Urinary bladder (tissue), 4 donors: ENCODE data around the gene PNRC1. TPM values are rescaled to one million over a fixed set of nuclear protein-coding genes. Genes with fewer than 3 reads are reported as not detected.
"Not testable (repeated sequence)": the region's sequence is repeated elsewhere in the genome, so short reads cannot be mapped to it uniquely, and the experiment has no call there.

Source experiments
- DNase-seq: peaks from one replicate; pipeline ENCODE4 v3.0.0-alpha.2; 2015; ENCODE audit errors: extremely low spot score
- H3K27ac ChIP-seq: one replicate; pipeline ENCODE4 v1.5.1; 2013; ENCODE audit warnings: low read depth, mild to moderate bottlenecking, moderate library complexity
- H3K36me3 ChIP-seq: one replicate; pipeline ENCODE4 v1.6.1; 2013; ENCODE audit warnings: mild to moderate bottlenecking, moderate library complexity; ENCODE audit not compliant: insufficient read depth
- H3K4me1 ChIP-seq: one replicate; pipeline ENCODE4 v1.6.1; 2013; ENCODE audit warnings: mild to moderate bottlenecking, moderate library complexity; ENCODE audit not compliant: insufficient read depth
- H3K4me3 ChIP-seq: one replicate; pipeline ENCODE4 v1.5.1; 2013; ENCODE audit warnings: low read depth, low read length
- WGBS: extraction: QIAGEN DNeasy Blood & Tissue Kit; methylation state at CpG from one replicate; pipeline ENCODE4 v1.1.7; 2013; 5-methylcytosine and 5-hydroxymethylcytosine counted together
- polyA plus RNA-seq: library from polyadenylated mRNA; stranded (reverse); fragments of 200-250 nt; gene quantifications from one replicate; pipeline ENCODE4 v1.2.3, GENCODE V29; 2013
- total RNA-seq: library from RNA; depleted of rRNA; stranded (reverse); fragments of >200 nt; gene quantifications from one replicate; pipeline ENCODE4 v1.2.3, GENCODE V29; 2014
- donor health status: healthy with polysubstance abuse.
- donor health status: healthy.

PNRC1 gene
- total RNA-seq (224 TPM), polyA plus RNA-seq (147 TPM)

DNA sequence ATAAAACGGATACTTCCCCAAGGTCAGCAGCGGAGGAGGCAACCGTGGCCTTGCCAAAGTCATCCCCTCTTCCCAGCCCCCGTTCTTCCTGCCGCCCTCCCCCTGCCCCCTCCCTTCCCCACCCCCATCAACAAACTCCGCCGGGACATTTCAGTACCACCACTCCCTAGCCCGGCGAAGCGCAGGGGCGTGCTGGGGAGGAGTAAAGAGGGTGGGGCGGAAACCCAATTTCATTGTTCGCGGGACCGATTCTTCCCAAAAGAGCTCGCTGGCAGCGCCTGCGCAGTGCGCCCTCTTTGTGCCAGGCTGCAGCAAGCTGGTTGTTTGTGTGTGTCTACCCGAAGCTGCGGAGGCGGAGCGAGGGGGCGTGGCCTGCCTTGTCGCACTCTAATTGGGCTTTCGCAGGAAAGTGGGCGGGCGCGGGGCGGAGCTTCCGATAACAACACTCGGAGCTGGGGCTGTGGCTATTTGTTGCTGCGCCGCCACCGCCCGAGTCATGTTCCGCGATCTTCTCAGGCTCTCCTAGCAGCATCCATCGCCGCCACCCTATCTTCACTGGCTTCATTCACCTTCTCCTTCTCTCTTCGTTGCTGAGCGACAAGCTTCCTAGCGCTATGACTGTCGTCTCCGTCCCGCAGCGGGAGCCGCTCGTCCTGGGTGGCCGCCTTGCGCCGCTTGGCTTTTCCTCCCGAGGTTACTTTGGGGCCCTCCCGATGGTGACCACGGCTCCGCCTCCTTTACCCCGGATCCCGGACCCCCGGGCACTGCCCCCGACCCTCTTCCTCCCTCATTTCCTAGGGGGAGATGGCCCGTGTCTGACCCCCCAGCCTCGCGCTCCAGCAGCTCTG is at the start of gene PNRC1:
Gene PNRC1, plus strand, starts transcription at position 471 of the 848 bp plus-strand sequence. Its CDS starts 144 bp downstream, at position 615.
- peak; percentile 98 for DNase-seq
- H3K27ac ChIP-seq = peak within 1 kb of the TSS; percentile 100
- no peaks in the 10 kb centered on the region for H3K36me3 ChIP-seq
- peak within 1 kb of the TSS; percentile 100 for H3K4me3 ChIP-seq
- under 1% methylated on average over 63 of the region's 63 CpGs for WGBS
- peaks cover 2% of the 10 kb centered on the region for H3K4me1 ChIP-seq

DNA sequence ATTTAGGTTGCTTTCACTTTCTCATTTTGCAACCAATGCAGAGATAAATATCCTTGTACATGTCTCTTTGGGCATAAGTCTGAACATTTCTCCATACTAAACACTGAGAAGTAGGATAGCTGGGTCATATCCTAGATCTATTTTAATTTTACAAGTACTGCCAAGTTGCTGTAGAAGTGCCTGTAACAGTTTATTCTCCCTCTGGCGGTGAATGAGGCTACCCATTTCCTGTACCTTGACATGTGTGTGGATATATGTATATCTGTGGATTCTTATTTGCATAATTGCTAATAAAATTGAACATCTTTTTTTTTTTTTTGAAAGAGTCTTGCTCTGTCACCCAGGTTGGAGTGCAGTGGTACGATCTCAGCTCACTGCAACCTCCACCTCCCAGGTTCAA is 48.0 kb upstream of the PNRC1 start:
- 64% methylated on average over 2 of the region's 2 CpGs for WGBS
- H3K4me3 ChIP-seq = no peak overlapping the region
- H3K36me3 ChIP-seq = no peaks in the 10 kb centered on the region
- no peak for DNase-seq
- H3K27ac ChIP-seq = no peak overlapping the region
- no peaks in the 10 kb centered on the region for H3K4me1 ChIP-seq

DNA sequence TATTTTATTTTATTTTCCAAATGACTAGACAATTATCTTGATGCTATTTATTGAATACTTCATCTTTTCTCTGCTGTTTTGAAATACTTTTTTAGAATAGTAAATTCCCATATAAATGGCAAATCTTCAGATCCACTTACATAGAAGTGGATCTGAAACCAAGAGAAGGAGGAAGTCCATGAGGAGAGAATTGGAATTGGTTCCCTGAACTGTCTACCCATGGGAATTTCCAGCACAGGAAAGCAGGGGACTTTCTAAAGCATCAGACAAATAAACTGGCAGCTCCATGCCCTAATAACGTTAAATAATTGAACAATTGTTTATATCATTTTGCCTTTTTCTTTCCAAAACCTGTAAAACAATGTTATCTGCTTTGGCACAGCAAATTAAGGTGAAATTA is 47.1 kb upstream of the PNRC1 start:
- no peak for DNase-seq
- Histone ChIP-seq H3K27ac (no peak overlapping the region), H3K4me1 (no peaks in the 10 kb centered on the region), H3K36me3 (no peaks in the 10 kb centered on the region), H3K4me3 (no peak overlapping the region)
- WGBS = 61% methylated on average over 1 of the region's 1 CpG

DNA sequence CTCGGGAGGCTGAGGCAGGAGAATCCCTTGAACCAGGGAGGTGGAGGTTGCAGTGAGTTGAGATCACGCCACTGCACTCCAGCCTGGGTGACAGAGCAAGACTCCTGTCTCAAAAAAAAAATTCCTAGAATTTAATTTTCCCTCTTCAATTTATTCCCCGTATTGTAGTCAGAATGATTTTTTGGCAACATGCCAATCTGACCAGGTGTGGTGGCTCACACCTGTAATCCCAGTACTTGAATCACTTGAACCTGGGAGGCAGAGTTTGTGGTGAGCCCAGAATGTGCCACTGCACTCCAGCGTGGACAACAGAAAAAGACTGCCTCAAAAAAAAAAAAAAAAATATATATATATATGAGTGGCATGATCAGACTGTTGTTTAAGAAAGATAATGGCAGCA is 46.4 kb upstream of the PNRC1 start:
- WGBS = 82% methylated on average over 4 of the region's 4 CpGs
- not testable (repeated sequence) for H3K4me3 ChIP-seq, DNase-seq, H3K27ac ChIP-seq, H3K4me1 ChIP-seq, H3K36me3 ChIP-seq

DNA sequence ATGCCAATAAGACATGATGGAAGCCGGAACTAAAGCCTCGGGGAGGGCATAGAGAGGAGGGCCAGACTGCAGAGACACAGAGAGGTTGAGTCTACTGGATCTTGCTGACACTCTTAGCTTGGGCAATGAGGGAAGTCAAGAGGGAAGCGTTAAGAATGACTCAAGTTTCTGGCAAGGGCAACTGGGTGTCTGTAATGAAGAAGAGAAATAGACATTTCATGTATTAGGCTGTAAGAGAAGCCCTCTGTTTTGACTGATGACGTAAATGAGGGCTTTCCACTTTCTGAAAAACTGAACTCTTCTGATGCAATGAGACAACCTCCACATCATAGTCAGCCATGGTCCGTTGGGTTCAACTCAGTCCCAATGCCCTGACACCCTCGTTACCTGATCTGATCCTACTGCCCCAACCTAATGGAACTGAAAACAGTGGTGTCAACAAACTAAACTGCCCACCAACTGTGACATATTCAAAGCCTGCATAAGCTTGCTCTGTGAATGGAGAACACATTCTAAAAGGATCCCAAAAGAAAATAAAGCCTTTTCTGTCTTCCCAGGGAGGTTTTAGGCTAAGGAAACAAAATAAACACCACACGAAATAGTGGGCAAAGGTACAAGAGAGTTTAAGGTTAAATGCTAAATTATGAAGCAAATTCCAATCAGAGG is 45.8 kb upstream of the PNRC1 start:
- DNase-seq = no peak
- no peak overlapping the region for H3K4me3 ChIP-seq
- 64% methylated on average over 7 of the region's 7 CpGs for WGBS
- peak overlapping the region; percentile 46 for H3K27ac ChIP-seq
- H3K4me1 ChIP-seq = no peaks in the 10 kb centered on the region
- H3K36me3 ChIP-seq = no peaks in the 10 kb centered on the region

DNA sequence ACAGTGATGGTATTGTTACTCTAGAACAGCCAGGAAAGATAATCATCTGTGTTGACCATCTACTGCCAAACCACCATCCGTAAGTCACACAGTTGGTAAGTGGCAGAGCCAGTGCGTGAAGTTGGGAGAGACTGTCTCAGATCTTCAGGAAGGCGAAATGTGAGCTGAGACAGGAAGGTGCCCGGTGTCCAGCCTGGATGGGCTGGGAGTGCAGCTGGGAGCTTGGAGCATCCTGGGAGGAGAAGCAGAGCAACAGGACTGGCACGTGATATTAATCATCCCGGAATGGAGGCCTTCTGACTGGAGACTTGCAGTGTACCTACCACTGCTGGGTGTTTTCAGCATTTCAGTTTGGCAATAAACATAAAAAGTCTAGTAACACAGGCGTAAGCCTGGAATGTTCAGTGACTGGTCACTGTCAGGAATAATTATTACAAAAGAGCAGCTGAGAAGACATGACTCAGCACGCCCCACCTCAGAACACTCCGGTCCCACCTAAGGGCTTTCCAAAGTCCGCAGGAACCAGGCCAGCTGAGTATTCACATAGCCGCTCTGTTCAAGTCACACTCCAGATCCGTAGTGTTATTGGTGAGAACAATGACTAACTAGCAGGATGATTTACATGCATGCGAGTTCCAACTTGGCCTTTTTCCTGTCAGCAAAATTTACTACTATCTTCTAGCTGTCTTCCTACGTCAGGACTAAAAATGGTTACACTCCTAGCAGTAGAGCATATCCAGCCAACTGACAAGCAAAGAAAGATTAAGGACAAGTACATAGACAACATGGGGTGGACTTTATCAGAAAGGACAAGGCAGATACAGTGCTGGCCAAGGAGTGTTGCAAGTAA is 45.1 kb upstream of the PNRC1 start:
- H3K4me1 ChIP-seq = no peaks in the 10 kb centered on the region
- no peak overlapping the region for H3K4me3 ChIP-seq
- H3K36me3 ChIP-seq = no peaks in the 10 kb centered on the region
- DNase-seq = peak; percentile 90
- peak overlapping the region; percentile 46 for H3K27ac ChIP-seq
- 14% methylated on average over 14 of the region's 14 CpGs for WGBS

DNA sequence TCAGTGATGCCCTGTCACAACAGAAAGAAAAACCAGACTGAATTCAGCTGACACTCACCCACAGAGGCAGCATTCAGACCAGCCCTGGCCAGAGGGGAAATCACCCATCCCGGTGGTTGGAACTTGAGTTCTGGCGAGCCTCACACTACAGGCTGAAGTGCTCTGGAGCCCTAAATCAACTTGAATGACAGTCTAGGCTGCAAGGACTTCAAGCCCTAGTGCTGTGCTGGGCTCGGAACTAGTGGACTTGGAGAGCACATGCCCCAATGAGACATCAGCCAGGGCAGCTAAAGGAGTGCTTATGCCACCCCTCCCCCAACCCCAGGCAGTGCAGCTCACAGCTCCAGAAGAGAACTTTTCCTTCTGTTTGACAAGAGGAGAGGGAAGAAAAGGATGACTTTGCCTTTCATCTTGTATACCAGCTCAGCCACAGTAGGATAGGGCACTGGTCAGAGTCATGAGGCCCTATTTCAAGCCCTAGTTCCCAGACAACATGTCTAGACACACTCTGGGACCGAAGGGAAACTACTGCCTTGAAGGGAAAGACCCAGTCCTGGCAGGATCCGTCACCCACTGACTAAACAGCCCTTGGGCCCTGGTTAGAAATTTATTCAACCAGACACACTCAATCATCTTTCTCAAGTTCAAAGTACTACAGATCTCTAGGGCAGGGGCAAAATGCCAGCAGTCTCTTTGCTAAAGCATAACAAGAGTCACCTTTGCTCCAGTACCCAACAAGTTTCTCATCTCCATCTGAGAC is 43.2 kb upstream of the PNRC1 start:
- DNase-seq = no peak
- WGBS = 77% methylated on average over 5 of the region's 5 CpGs
- Histone ChIP-seq H3K4me3 (no peak overlapping the region), H3K27ac (no peak overlapping the region), H3K36me3 (no peaks in the 10 kb centered on the region), H3K4me1 (no peaks in the 10 kb centered on the region)

DNA sequence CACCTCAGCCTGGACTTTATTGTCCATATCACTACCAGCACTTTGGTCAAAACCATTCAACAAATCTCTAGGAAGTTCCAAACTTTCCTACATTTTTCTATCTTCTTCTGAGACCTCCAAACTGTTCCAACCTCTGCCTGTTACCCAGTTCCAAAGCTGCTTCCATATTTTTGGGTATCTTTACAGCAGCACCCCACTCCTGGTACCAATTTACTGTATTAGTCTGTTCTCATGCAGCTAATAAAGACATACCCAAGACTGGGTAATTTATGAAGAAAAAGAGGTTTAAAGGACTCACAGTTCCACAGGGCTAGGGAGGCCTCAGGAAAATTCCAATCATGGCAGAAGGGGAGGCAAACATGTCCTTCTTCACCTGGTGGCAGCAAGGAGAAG is 42.7 kb upstream of the PNRC1 start:
- H3K4me1 ChIP-seq, DNase-seq, H3K4me3 ChIP-seq, H3K36me3 ChIP-seq, H3K27ac ChIP-seq: not testable (repeated sequence)

DNA sequence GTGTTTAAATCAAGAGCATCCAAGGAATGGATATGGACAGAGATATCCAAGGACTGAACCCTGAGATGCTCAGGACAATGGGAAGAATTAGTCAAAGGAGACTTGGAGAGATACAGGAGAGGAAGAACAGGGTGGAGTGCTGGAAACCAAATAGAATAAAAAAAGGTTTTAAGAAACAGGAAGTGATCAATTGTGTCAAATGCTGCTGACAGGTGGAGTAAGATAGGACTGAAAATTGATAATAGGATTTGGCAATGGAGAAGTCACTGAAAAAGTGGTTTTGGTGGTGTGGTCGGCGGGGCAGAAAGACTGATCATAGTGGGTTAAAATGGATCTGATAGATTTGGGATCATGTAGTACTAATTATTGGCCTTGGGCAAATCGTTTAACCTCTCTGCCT is 37.9 kb upstream of the PNRC1 start:
- H3K4me1 ChIP-seq = no peaks in the 10 kb centered on the region
- WGBS = 85% methylated on average over 3 of the region's 3 CpGs
- no peak for DNase-seq
- H3K36me3 ChIP-seq = no peaks in the 10 kb centered on the region
- H3K27ac ChIP-seq = no peak overlapping the region
- H3K4me3 ChIP-seq = no peak overlapping the region

DNA sequence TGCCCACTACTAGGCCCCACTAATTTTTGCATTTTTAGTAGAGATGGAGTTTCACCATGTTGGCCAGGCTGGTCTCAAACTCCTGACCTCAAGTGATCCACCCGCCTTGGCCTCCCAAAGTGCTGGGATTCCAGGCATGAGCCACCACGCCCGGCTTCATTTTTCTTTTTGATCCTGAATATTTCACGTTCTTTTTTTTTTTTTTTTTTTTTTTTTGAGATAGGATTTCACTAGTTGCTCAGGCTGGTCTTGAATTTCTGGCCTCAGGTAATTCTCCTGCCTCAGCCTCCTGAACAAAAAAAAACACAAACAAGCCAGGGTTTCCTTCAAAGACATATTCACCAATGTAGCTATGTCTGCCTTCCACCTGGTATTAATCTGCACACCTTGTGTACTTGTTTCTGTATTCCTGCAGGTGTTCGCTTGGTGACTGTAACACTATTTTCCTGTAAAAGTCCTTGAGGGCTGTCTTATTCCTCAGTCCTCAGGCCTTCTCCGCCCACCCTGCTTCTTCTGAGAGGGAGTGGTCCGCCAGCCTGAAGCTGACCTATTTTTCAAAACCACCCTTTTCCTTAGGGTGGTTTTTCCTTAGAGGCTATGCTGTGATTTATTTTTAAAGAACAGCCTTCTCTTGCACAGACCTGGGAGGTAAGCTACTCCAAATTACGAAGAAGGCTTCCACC is 36.1 kb upstream of the PNRC1 start:
- 89% methylated on average over 8 of the region's 8 CpGs for WGBS
- H3K4me1 ChIP-seq = no peaks in the 10 kb centered on the region
- H3K4me3 ChIP-seq = no peak overlapping the region
- H3K27ac ChIP-seq = no peak overlapping the region
- no peak for DNase-seq
- no peaks in the 10 kb centered on the region for H3K36me3 ChIP-seq

DNA sequence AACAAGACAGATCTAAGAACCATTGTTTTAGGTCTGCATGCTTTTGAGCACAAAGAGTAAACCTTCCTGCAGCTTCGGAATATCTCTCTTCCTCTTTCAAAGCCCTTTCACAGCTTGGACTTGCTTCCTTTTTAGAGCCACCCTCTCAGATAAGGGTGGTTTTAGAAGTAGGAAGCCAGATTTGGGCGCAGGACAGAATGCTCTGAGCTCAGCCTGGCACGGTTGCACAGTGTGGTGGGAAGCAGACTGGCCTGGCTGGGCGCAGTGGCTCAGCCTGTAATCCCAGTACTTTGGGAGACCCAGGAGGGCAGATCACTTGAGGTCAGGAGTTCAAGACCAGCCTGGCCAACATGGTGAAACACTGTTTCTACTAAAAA is 35.6 kb upstream of the PNRC1 start:
- no peaks in the 10 kb centered on the region for H3K36me3 ChIP-seq
- H3K4me1 ChIP-seq = no peaks in the 10 kb centered on the region
- 62% methylated on average over 4 of the region's 4 CpGs for WGBS
- no peak overlapping the region for H3K4me3 ChIP-seq
- no peak for DNase-seq
- H3K27ac ChIP-seq = no peak overlapping the region

DNA sequence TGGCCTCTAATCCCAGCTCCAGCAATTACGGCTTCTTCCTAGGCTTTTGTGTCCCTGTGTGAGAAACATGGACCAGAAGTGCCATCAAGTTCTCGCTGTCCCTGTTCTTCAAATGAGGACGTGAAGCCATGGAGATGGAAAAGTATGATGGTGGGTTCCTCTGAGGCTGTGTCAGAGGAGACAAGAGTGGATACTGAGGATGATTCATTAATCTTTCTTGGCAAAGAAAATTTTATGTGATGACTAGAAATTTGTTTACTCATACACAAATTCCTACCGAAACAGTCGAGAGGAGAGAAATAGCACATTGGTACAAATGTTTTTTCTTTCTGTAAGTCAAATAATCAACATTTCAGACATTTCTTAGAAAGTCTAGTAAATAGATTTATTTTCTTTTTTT is 35.0 kb upstream of the PNRC1 start:
- 79% methylated on average over 5 of the region's 5 CpGs for WGBS
- Histone ChIP-seq H3K27ac (no peak overlapping the region), H3K36me3 (no peaks in the 10 kb centered on the region), H3K4me1 (no peaks in the 10 kb centered on the region), H3K4me3 (no peak overlapping the region)
- DNase-seq = no peak

DNA sequence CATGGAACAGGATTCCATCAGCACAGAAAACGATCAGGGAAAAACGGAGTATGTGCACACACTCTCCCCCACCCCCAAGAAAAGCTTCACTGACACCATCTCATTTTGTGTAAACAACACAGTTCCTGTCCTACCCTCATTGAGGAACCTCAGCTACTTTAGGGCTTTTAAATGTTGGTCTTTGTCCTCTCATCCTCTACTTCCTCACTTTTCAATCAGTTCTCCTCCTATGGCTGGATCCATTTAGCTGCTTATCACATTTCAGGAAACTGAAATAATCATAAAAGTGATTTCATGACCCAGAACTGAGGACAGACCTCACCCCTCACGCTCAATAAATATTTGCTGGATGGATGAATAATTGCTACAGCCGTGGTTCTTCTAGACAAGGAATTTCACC is 33.1 kb upstream of the PNRC1 start:
- H3K4me1 ChIP-seq = no peaks in the 10 kb centered on the region
- DNase-seq = no peak
- no peak overlapping the region for H3K4me3 ChIP-seq
- WGBS = 63% methylated on average over 4 of the region's 4 CpGs
- no peak overlapping the region for H3K27ac ChIP-seq
- no peaks in the 10 kb centered on the region for H3K36me3 ChIP-seq
